GM18499 (cell line): ENCODE measurements around the gene IFNL3.
"Not testable (repeated sequence)": the region's sequence is repeated elsewhere in the genome, so short reads cannot be mapped to it uniquely, and the experiment has no call there.

Experiments
- ATAC-seq: cut with Tn5 transposase; IDR thresholded peaks from one replicate; pipeline ENCODE4 v1.9.1; 2021; ENCODE audit warnings: moderate number of reproducible peaks; ENCODE audit not compliant: insufficient read depth, unreplicated experiment

The IFNL3 gene

DNA sequence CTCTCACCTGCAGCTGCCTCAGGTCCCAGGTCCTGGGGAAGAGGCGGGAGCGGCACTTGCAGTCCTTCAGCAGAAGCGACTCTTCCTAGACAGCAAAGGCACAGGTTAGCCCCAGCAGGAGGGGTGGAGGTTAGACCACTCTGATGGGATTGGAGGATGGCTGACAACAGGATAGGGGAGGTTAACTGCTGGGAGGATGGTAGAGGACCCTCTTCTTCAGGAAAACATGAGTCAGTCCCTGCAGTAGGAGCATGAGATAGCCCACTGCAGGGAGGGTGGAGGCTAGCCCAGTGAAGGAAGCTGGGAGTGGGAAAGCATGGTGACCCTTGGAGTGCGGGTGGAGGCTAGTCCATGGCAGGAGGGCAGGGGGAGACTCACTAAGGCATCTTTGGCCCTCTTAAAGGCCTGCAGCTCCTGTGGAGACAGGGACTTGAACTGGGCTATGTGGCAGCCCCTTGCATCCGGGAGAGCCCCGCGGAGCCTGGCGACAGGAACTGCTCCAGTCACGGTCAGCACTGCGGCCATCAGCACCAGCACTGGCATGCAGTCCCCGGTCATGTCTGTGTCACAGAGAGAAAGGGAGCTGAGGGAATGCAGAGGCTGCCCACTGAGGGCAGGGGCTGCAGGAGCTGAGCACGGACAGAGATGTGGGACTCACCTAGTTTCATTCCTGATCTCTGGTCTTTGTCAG is at the start of gene IFNL3:
Gene IFNL3 (minus strand): TSS at position 597 of the 691 bp plus-strand sequence. CDS start 39 bp downstream, at position 558.
- not testable (repeated sequence) for ATAC-seq

DNA sequence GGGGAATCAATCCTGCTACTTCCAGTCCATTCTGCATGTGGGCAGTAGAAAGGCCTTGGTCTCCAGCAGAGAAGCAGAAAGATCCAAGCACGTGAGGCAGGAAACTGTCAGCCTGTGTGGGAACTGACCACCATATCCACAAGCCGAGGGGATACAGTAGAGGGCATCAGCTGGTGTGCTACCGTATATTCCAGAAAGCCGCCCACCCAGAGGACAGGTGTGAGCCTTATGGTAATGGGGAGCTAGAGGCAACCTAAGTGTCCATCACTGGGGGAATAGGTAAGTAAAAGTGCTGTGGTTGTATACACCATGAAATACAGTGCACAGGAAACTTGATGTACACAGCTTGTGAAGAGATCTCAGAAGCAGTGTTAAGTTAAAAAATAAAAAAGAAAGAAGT is 48.6 kb upstream of the IFNL3 start:
- no peak for ATAC-seq

DNA sequence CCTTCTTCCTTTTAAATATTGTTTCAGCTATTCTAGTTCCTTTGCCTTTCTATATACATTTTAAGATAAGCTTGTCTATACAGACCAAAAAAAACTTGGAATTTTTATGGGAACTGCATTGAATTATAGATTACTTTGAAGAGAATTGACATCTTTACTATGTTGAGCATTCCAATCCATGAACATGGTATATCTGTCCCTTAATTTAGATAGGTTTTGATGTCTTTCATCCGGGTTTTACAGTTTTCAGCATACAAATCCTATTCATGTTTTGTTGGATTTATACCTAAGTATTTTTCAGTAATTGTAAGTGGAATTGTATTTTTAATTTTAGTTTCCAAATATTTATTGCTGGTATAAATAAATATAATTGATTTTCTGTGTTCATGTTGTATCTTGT is 39.2 kb upstream of the IFNL3 start:
- no peak for ATAC-seq

DNA sequence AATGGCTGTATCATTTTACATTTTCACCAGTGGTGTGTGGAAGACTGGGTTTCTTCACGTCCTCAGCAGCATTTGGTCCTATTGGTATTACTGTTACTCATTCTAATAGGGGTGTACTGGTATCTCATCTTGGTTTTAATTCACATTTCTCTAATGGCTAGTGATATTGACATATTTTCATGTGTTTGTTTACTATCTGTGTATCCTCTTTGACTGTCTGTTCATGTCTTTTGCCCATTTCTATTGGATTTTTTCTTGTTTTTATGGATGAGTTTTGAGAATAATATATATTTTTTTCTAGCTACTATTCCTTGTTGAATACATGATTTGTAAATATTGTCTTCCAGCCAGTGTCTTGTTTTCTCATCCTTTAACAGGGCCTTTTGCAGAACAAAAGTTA is 37.2 kb upstream of the IFNL3 start:
- ATAC-seq = no peak

GRCh38 chr19:39277598-39277997 is 32.8 kb upstream of the IFNL3 start:
- no peak for ATAC-seq

DNA sequence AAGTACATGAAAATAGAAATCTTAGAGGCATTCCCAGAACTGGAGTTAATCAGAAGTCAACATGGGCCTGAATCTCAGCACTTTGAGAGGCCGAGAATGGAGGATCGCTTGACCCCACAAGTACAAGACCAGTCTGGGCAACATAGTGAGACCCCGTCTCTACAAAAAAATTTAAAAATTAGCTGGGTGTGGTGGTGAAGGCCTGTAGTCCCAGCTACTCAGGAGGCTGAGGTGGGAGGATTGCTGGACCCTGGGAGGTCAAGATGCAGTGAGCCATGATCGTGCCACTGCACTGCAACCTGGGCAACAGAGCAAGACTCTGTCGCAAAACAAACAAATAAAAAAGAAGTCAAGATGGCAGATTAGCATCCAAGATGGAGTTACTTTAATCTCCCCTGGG is 31.9 kb upstream of the IFNL3 start:
- no peak for ATAC-seq

- ATAC-seq = no peak
Measured at GRCh38 chr19:39275578-39275977, 30.8 kb upstream of the IFNL3 start.

DNA sequence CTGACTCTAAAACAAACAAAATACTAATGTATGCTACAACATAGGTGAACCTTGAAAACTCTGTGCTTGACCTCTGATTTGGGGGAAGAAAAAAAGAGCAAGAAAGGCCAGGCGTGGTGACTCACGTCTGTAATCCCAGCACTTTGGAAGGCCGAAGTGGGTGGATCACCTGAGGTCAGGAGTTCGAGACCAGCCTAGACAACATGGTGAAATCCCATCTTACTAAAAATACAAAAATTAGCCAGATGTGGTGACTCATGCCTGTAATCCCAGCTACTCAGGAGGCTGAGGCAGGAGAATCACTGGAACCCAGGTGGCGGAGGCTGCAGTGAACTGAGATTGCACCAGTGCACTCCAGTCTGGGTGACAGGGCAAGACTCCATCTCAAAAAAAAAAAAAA is 29.1 kb upstream of the IFNL3 start:
- not testable (repeated sequence) for ATAC-seq

DNA sequence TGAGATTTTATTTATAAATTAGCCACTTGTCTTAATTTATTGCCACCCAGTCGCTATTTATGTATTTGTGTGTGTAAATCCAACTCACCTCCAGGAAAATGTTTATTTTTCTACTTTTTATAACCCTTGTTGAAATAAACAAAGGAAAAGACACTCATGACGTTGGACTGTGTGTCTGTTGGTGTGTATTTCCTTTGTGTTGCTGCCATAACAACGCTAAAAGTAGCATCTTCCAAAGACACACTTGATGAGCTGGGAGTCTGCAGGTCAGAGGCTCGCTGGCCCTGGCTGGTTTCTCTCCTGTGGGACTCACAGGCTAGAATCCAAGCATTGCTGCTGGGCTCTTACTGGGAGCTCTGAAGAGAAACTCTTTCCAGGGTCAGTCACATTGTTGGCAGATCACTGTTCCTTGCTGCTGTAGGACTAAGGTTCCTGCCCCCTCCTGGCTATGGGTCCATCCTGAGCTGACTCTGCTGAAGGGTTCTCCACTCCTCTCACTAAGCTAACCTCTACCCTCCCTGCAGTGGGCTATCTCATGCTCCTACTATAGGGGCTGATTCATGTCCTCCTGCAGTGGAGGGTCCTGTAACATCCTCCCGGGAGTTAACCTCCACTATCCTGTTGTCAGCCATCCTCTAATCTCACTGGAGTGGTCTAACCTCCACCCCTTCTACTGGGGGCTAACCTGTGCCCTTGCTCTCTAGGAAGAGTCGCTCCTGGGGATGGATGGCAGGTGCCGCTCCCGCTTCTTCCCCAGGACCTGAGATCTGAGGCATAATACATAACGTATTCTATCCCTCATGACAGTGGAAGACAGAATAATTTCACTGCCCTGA is 25.4 kb upstream of the IFNL3 start:
- ATAC-seq = no peak

DNA sequence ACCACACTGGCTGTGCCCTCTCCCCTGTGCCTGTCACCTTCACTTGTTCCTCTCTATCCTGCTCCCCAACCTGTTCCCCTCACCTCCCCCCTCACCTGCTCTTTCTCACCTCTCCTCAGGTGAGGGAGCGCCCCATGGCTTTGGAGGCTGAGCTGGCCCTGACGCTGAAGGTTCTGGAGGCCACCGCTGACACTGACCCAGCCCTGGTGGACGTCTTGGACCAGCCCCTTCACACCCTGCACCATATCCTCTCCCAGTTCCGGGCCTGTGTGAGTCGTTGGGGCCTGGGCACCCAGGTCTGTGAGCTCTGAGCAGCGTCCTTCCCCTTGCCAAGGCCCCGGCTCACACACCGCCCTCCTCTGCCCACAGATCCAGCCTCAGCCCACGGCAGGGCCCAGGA is 24.6 kb upstream of the IFNL3 start:
- not testable (repeated sequence) for ATAC-seq

GRCh38 chr19:39268531-39269223 is 23.9 kb upstream of the IFNL3 start:
- ATAC-seq = not testable (repeated sequence)

DNA sequence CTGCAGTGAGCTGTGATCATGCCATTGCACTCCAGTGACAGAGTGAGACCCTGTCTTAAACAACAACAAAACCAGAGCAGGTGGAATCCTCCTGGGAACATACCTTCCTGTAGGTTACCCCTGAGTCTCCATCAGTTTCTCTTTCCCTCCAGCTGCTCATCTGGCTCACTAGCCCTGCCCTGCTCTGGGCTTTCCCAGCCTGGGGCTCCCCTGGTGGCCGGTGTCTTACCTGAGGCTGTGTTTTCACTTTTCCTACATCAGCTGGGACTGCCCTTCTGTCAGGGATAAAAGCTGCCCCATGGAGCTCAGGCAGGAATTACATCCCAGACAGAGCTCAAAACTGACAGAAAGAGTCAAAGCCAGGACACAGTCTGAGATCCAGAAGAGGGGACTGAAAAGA is 23.3 kb upstream of the IFNL3 start, which contains the start of gene IFNL2:
Gene IFNL2 (plus strand): TSS at position 312 of the 400 bp plus-strand sequence. CDS start 173 bp downstream, outside the sequence.
- not testable (repeated sequence) for ATAC-seq

GRCh38 chr19:39265321-39265916 is 20.6 kb upstream of the IFNL3 start:
- ATAC-seq = no peak

DNA sequence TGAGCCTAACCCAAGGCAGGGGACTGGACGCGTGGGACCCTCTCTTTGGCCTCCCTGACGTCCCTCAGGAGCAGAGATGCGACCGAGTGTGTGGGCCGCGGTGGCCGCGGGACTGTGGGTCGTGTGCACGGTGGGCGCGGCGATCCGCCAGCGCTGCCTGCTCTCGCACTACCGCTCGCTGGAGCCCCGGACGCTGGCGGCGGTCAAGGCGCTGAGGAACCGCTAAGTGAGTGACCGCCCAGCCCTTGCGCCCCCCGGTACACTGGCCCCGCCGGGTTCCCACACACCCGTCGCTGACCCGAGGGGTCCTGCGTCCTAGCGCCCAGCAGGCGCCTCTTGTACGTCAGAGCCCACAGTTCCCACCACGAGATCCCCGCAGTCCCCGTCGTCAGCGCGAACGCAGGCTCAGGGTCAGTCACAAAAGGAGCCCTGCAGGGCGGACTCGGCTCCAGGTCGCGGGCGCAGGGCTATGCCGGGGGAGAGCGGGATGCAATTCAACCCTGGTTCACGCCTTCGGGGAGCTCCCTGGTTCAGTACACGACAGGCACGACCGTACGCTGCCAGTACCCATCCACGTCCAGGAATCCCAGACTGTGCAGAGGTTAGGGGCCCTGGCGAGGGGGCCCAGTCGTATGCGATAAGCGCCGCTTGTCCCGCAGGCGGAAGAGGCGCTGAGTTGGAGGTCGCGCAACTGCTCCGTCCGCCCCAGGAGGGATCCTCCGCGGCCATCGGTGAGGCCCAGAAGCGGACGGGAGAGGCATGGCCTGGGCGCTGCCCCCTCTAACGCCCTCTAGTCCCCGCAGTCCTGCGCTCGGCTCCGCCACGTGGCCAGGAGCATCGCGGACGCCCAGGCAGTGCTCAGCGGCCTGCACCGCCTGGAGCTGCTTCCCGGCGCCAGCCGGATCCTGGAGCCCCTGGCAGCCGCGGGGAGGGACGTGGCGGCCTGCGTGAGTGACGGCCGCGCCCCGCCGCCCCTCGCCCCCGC is 19.8 kb upstream of the IFNL3 start:
- ATAC-seq = no peak

GRCh38 chr19:39263912-39264305 is 19.1 kb upstream of the IFNL3 start:
- ATAC-seq = no peak

GRCh38 chr19:39262496-39262895 is 17.7 kb upstream of the IFNL3 start:
- ATAC-seq = no peak

DNA sequence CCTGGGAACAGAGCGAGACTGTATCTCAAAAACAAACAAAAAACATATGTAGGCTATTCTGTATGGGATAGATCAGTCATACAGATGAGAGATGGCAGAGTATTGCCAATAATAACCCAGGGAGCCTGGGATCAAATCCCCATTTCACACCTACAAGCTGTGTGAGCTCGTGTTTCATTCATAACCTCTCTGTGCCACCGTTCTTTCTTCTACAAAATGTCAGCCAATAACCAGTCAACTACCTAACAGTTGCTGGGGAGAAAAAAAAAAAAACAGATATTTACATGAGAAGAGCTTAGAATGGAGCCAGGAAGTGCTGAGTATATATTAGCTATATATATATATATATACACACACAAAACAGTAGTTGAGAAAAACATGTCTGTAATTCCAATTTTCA is 16.9 kb upstream of the IFNL3 start:
- no peak for ATAC-seq

DNA sequence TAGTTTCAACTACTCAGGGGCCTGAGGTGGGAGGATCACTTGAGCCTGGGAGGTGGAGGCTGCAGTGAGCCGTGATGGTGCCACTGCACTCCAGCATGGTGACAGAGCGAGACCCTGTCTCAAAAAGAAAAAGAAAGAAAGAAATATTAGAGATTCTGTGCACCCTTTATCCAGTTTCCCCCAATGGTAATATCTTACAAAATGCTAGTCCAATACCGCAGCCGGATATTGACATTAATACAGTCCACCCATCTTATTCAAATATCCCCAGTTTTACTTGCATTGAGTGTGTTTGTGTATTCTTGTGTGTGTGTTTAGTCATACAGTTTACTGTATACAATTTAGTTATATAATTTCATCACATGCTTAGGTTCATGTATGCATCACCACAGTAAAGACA is 12.4 kb upstream of the IFNL3 start:
- no peak for ATAC-seq

DNA sequence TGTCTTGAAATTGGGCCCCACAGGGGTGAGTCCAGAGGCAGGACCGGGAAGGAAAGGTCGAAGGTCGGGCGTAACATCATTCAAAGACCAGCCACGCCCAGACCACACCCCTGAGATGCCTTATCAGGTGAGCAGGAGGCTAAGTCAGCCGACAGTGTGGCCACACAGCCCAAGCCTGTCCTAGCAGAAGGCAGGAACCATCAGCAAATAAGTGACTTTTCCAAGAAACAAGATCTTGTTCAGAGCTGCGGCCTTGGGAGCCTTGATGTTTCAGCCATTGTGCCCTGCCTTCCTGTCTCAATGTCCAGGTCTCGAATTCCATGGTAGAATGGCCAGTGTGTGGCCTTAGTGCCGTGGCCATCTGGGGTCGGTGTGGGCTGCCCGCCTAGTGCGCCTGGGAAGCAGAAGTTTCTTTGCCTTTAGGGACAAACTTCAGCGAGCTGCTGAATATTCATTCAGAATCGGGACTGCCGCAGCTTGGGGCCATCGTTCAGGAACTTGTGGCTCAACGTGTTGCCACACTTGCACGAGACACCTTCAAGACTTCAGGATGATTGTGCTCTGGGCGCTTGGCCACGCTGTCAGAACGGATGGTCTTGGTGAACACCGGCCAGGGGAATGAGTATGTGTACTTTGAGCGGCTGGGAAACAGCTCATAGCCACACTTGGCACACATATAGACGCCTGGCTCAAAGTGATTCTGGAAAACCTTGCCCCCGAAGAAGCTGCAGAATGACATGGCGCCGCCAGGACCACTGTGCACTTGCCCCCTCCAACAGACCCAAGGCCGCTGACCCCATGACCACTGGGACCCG is 9.9 kb upstream of the IFNL3 start:
- no peak for ATAC-seq
